Peyer's patch (tissue), 4 donors: ENCODE data around the gene STAT4. TPM values are rescaled to one million over a fixed set of nuclear protein-coding genes. Genes with fewer than 3 reads are reported as not detected.

ENCODE experiments used
- DNase-seq, 3 donors: peaks; one replicate each; pipeline ENCODE4 v3.0.0-alpha.2; 2017 to 2019
- H3K27ac ChIP-seq, 4 donors: fragments of 200-600 bp; sonication (generic); one replicate each; pipeline ENCODE4 v1.5.1; 2016 to 2019
- H3K27me3 ChIP-seq, 2 donors: fragments of 200-600 bp; sonication (generic); one replicate each; pipeline ENCODE4 v1.5.1; 2019
- H3K36me3 ChIP-seq, 3 donors: fragments of 200-600 bp; sonication (generic); one replicate each; pipeline ENCODE4 v1.5.1; 2016 to 2019
- H3K4me1 ChIP-seq, 4 donors: fragments of 200-600 bp; sonication (generic); one replicate each; pipeline ENCODE4 v1.5.1; 2016 to 2019
- H3K4me3 ChIP-seq, 4 donors: fragments of 200-600 bp; sonication (generic); 1 replicate in 3 of 4; 2 replicates in 1 of 4; pipeline ENCODE4 v1.5.1; 2016 to 2019; ENCODE audit warnings: mild to moderate bottlenecking in 1 of 4
- H3K9me3 ChIP-seq, 4 donors: fragments of 200-600 bp; sonication (generic); one replicate each; pipeline ENCODE4 v1.5.1; 2016 to 2019; ENCODE audit warnings: mild to moderate bottlenecking in 1 of 4
- POLR2A ChIP-seq, 2 donors: fragments of 450-650 bp; IDR thresholded peaks; one replicate each; pipeline ENCODE4 v1.5.1; 2017; ENCODE audit warnings: antibody characterized with exemption in 2 of 2, mild to moderate bottlenecking in 2 of 2, moderate library complexity in 2 of 2
- total RNA-seq, 4 donors: library from RNA; depleted of rRNA; stranded (reverse); fragments of >200 nt; gene quantifications; one replicate each; pipeline ENCODE4 v1.1.0, GENCODE V29; 2016
- TF ChIP-seq, protein P1 (sequence below), 6 experiments: fragments of 450-650 bp in 4 of 6; fragments of 200-600 bp in 2 of 6; sonication (generic) in 1 of 6; IDR thresholded peaks; one replicate each; pipeline ENCODE4 v1.5.1; 2017 to 2019; ENCODE audit warnings: antibody characterized with exemption in 6 of 6, mild to moderate bottlenecking in 3 of 6, moderate library complexity in 1 of 6

The STAT4 gene
- total RNA-seq, 4 donors from 2014 or later, result 5.0 to 18.2 (median 5.9) TPM

GRCh38 chr2:191006297-191006696 is 144.5 kb downstream of the STAT4 start:
- Histone ChIP-seq H3K27me3 (no peaks in the 10 kb centered on the region), H3K4me3 (no peak overlapping the region), H3K27ac (no peak overlapping the region), H3K36me3 (peaks cover 0 to 78% (median 0%) of the 10 kb centered on the region in 3 donors), H3K4me1 (peaks cover 0 to 7% (median 0%) of the 10 kb centered on the region in 4 donors), H3K9me3 (no peaks in the 10 kb centered on the region)
- no peak for DNase-seq
- TF ChIP-seq, protein P1, sequence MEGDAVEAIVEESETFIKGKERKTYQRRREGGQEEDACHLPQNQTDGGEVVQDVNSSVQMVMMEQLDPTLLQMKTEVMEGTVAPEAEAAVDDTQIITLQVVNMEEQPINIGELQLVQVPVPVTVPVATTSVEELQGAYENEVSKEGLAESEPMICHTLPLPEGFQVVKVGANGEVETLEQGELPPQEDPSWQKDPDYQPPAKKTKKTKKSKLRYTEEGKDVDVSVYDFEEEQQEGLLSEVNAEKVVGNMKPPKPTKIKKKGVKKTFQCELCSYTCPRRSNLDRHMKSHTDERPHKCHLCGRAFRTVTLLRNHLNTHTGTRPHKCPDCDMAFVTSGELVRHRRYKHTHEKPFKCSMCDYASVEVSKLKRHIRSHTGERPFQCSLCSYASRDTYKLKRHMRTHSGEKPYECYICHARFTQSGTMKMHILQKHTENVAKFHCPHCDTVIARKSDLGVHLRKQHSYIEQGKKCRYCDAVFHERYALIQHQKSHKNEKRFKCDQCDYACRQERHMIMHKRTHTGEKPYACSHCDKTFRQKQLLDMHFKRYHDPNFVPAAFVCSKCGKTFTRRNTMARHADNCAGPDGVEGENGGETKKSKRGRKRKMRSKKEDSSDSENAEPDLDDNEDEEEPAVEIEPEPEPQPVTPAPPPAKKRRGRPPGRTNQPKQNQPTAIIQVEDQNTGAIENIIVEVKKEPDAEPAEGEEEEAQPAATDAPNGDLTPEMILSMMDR (IDR thresholded peaks at IDR 0.05), result no peak
- no peak for TF ChIP-seq POLR2A (IDR thresholded peaks at IDR 0.05)

GRCh38 chr2:191003405-191004309 is 147.1 kb downstream of the STAT4 start:
- Histone ChIP-seq H3K4me3 (no peak overlapping the region), H3K27ac (no peak overlapping the region), H3K9me3 (no peaks in the 10 kb centered on the region), H3K27me3 (no peaks in the 10 kb centered on the region), H3K36me3 (peaks cover 0 to 97% (median 0%) of the 10 kb centered on the region in 3 donors), H3K4me1 (no peaks in the 10 kb centered on the region)
- DNase-seq, result no peak
- no peak for TF ChIP-seq POLR2A (IDR thresholded peaks at IDR 0.05)
- TF ChIP-seq, protein P1 (IDR thresholded peaks at IDR 0.05), result no peak

- Histone ChIP-seq H3K4me1 (no peaks in the 10 kb centered on the region), H3K27me3 (no peaks in the 10 kb centered on the region), H3K4me3 (no peak overlapping the region), H3K36me3 (peaks cover 0 to 100% (median 3%) of the 10 kb centered on the region in 3 donors), H3K9me3 (no peaks in the 10 kb centered on the region), H3K27ac (no peak overlapping the region)
- DNase-seq, result no peak
- no peak for TF ChIP-seq POLR2A (IDR thresholded peaks at IDR 0.05)
- TF ChIP-seq, protein P1 (IDR thresholded peaks at IDR 0.05), result no peak
Observed at GRCh38 chr2:191001624-191002023, 149.2 kb downstream of the STAT4 start.

DNA sequence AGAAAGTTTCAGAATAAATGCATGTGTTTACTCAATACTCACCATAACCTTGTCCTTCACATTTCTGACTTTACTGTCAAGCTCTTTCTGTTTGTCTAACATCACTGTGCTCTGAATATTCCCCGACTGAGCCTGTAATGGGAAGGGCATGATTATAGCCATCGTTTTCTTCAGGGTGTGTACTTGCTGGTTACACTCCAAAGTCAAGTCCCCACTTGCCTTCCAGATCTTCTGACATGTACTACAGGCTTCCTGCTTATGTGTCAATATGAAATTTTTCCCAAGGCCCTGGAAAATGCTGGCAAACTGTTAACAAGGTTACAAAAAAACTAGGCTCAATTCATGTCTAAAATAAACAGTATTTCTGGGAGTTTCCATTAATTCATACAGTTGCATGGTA is 149.8 kb downstream of the STAT4 start:
- Histone ChIP-seq H3K27ac (no peak overlapping the region), H3K4me3 (no peak overlapping the region), H3K27me3 (no peaks in the 10 kb centered on the region), H3K9me3 (no peaks in the 10 kb centered on the region), H3K4me1 (no peaks in the 10 kb centered on the region), H3K36me3 (peaks cover 0 to 100% (median 3%) of the 10 kb centered on the region in 3 donors)
- TF ChIP-seq POLR2A (IDR thresholded peaks at IDR 0.05), result no peak
- TF ChIP-seq, protein P1 (IDR thresholded peaks at IDR 0.05), result no peak
- no peak for DNase-seq

DNA sequence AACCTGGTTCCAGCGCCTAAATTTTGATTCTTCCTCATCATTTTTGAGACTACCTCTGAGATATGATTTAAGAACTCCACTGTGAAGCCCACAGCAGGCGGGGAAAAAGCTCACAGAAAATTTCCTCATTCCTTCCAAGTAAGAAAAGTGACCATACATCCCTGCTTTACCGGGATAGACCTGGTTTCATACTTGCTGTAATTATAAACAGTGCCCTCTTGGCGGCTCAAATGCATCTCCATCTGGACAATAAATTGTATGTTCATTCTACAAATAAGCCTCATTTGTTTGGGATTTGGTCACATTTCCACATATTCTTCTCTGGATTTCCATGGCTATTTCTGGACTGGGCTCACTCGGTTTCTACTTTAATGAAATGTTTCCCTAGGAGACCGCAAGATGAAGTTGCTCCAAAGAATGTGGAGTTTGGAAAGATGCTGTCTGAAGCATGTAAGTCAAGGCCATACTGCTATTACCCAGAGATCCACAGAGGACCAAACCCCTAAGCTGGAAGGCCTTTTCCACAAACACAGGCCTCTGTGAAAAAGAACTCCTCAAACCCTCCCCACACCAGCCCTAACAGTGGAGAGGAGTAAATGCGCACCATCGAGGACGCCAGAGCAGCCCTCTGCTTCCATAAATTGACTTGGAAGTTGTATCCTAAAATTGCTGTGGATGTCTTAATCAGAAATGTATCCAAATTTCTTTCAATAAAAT is 150.7 kb downstream of the STAT4 start:
- no peaks in the 10 kb centered on the region for H3K9me3 ChIP-seq
- TF ChIP-seq, protein P1 (IDR thresholded peaks at IDR 0.05), result no peak
- no peak for TF ChIP-seq POLR2A (IDR thresholded peaks at IDR 0.05)
- no peaks in the 10 kb centered on the region for H3K4me1 ChIP-seq
- no peaks in the 10 kb centered on the region for H3K27me3 ChIP-seq
- no peak overlapping the region for H3K4me3 ChIP-seq
- no peak overlapping the region for H3K27ac ChIP-seq
- peaks cover 0 to 100% (median 3%) of the 10 kb centered on the region in 3 donors for H3K36me3 ChIP-seq
- DNase-seq, result no peak
